ENCODE results near the gene OSBPL1A.

- TF ChIP-seq CTCF (IDR thresholded peaks at IDR 0.05): no peak
- no peak for TF ChIP-seq POLR2A (IDR thresholded peaks at IDR 0.05)
These were observed 137.6 kb downstream of the OSBPL1A start for GRCh38 chr18:24259869-24260641.

Data from Peyer's patch (tissue), 4 donors.